Activated CD8-positive, alpha-beta T cell treated with anti-CD3 and anti-CD28 coated beads for 36 hours (primary cell): ENCODE data around the gene MCC. TPM values are rescaled to one million over a fixed set of nuclear protein-coding genes. Genes with fewer than 3 reads are reported as not detected.

Experiments used
- ATAC-seq: fragments of 200-7000 bp; cut with Tn5 transposase; one replicate; pipeline ENCODE4 v1.10.0; 2021; ENCODE audit warnings: mild to moderate bottlenecking, moderate library complexity
- CTCF ChIA-PET: fragments of 350-600 bp; sonication (Branson Sonifier 250); formaldehyde crosslinking; loops from one replicate; lab custom pipeline; 2021; ENCODE audit warnings: antibody characterized with exemption; lab: Charles Lee
- POLR2A ChIA-PET: fragments of 350-600 bp; sonication (Branson Sonifier 250); formaldehyde crosslinking; loops from one replicate; lab custom pipeline; 2021; ENCODE audit warnings: antibody characterized with exemption; lab: Charles Lee
- DNase-seq: peaks from one replicate; pipeline ENCODE4 v3.0.0-alpha.2; 2020
- H3K27ac Mint-ChIP-seq: one replicate; pipeline ENCODE4 v1.8.0; 2021; ENCODE audit warnings: mild to moderate bottlenecking, mixed read lengths
- H3K27me3 Mint-ChIP-seq: one replicate; pipeline ENCODE4 v1.8.0; 2021; ENCODE audit warnings: mixed read lengths
- H3K36me3 Mint-ChIP-seq: one replicate; pipeline ENCODE4 v1.8.0; 2021; ENCODE audit warnings: low read depth, mixed read lengths
- H3K4me1 Mint-ChIP-seq: one replicate; pipeline ENCODE4 v1.8.0; 2021; ENCODE audit warnings: low read depth, mixed read lengths
- H3K4me3 Mint-ChIP-seq: one replicate; pipeline ENCODE4 v1.8.0; 2021; ENCODE audit warnings: mild to moderate bottlenecking, moderate library complexity, mixed read lengths
- H3K9me3 Mint-ChIP-seq: one replicate; pipeline ENCODE4 v1.8.0; 2021; ENCODE audit warnings: mixed read lengths
- intact Hi-C: fragments of 100-400 bp; cut with micrococcal nuclease; formaldehyde crosslinking; loops from one replicate; pipeline ENCODE4 v1.10.0; 2022
- total RNA-seq, 2 experiments: library from RNA; stranded (reverse); gene quantifications; one replicate each; pipeline ENCODE4 v1.2.3, GENCODE V29; 2021
- TF ChIP-seq, protein P1 (sequence below): fragments of 200-600 bp; IDR thresholded peaks from one replicate; pipeline ENCODE4 v1.8.0; 2022; ENCODE audit warnings: antibody characterized with exemption, mild to moderate bottlenecking

The MCC gene
- total RNA-seq, 2 experiments from 2014 or later: 4.9 to 5.4 TPM

DNA sequence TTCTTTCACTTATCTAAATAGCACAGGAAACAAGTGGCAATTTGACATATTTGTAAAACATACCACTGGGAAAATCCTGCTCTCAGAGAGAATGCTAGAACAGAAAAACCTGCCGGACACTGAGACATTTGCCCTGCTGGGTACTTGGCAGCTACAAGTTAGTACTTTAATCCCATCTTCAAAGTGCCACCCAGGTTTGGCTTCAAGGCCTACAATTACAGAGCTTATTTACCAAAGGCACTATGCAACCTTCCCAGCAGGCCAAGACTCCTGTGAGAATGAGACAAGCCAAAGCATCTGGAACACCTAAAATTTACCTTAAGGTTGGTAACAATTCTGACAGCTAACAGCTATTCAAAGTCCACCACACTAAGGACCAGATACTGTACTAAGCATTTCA lies 131.8 kb downstream of the MCC start:
- intact Hi-C loops: no loop called here
- ATAC-seq: no peak
- TF ChIP-seq, protein P1, sequence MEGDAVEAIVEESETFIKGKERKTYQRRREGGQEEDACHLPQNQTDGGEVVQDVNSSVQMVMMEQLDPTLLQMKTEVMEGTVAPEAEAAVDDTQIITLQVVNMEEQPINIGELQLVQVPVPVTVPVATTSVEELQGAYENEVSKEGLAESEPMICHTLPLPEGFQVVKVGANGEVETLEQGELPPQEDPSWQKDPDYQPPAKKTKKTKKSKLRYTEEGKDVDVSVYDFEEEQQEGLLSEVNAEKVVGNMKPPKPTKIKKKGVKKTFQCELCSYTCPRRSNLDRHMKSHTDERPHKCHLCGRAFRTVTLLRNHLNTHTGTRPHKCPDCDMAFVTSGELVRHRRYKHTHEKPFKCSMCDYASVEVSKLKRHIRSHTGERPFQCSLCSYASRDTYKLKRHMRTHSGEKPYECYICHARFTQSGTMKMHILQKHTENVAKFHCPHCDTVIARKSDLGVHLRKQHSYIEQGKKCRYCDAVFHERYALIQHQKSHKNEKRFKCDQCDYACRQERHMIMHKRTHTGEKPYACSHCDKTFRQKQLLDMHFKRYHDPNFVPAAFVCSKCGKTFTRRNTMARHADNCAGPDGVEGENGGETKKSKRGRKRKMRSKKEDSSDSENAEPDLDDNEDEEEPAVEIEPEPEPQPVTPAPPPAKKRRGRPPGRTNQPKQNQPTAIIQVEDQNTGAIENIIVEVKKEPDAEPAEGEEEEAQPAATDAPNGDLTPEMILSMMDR: no peak
- ChIA-PET CTCF (interaction anchor here (1.2 kb wide), 1 partner anchor 23 kb away, joined by 4 read pairs; no protein-coding TSS in a partner anchor), POLR2A (no interaction called here)
- H3K27me3 Mint-ChIP-seq: peaks cover 4% of the 10 kb centered on the region
- H3K4me1 Mint-ChIP-seq: no peaks in the 10 kb centered on the region
- DNase-seq: no peak
- H3K36me3 Mint-ChIP-seq: no peaks in the 10 kb centered on the region
- H3K27ac Mint-ChIP-seq: no peak overlapping the region
- no peaks in the 10 kb centered on the region for H3K9me3 Mint-ChIP-seq
- no peak overlapping the region for H3K4me3 Mint-ChIP-seq

DNA sequence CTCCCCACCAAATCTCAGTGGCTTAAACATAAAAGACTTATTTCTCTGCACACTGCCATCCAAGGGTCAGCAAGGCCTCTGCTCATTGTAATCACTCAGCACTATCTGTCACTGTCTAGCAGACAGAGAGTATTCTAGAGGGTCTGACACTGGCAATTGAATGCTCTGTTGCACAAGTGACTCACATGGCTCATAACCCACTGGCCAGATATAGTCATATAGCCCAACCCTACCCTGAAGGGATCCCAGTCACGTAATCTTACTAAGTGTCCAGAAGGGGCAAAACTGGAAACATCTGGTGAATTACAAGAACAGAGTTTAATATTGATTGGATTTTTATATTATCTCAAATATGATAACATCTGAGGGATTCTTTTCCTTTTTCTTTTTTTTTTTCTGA lies 134.2 kb downstream of the MCC start:
- no peaks in the 10 kb centered on the region for H3K27me3 Mint-ChIP-seq
- ATAC-seq: peak; percentile 27
- H3K4me3 Mint-ChIP-seq: no peak overlapping the region
- TF ChIP-seq, protein P1: no peak
- DNase-seq: no peak
- no peak overlapping the region for H3K27ac Mint-ChIP-seq
- ChIA-PET CTCF (no interaction called here), POLR2A (no interaction called here)
- no peaks in the 10 kb centered on the region for H3K36me3 Mint-ChIP-seq
- no peaks in the 10 kb centered on the region for H3K9me3 Mint-ChIP-seq
- H3K4me1 Mint-ChIP-seq: no peaks in the 10 kb centered on the region
- intact Hi-C loops: no loop called here

DNA sequence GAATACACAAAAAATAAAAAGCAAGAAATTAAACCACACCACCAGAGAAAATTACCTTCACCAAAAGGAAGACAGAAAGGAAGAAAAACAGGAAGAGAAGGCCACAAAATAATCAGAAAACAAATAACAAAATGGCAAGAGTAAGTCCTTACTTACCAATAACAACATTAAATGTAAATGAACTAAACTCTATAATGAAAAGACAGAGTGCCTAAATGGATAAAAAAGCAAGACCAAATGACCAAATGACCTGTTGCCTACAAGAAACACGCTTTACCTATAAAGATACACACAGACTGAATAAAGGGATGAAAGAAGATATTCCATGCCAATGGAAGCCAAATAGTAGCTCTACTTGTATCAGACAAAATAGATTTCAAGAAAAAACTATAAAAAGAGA lies 140.7 kb downstream of the MCC start:
- ChIA-PET CTCF (no interaction called here), POLR2A (no interaction called here)
- H3K4me3 Mint-ChIP-seq: no peak overlapping the region
- no peaks in the 10 kb centered on the region for H3K4me1 Mint-ChIP-seq
- intact Hi-C loops: no loop called here
- no peaks in the 10 kb centered on the region for H3K9me3 Mint-ChIP-seq
- H3K27me3 Mint-ChIP-seq: peaks cover 3% of the 10 kb centered on the region
- ATAC-seq (no peak), DNase-seq (no peak)
- TF ChIP-seq, protein P1: no peak
- no peaks in the 10 kb centered on the region for H3K36me3 Mint-ChIP-seq
- no peak overlapping the region for H3K27ac Mint-ChIP-seq

DNA sequence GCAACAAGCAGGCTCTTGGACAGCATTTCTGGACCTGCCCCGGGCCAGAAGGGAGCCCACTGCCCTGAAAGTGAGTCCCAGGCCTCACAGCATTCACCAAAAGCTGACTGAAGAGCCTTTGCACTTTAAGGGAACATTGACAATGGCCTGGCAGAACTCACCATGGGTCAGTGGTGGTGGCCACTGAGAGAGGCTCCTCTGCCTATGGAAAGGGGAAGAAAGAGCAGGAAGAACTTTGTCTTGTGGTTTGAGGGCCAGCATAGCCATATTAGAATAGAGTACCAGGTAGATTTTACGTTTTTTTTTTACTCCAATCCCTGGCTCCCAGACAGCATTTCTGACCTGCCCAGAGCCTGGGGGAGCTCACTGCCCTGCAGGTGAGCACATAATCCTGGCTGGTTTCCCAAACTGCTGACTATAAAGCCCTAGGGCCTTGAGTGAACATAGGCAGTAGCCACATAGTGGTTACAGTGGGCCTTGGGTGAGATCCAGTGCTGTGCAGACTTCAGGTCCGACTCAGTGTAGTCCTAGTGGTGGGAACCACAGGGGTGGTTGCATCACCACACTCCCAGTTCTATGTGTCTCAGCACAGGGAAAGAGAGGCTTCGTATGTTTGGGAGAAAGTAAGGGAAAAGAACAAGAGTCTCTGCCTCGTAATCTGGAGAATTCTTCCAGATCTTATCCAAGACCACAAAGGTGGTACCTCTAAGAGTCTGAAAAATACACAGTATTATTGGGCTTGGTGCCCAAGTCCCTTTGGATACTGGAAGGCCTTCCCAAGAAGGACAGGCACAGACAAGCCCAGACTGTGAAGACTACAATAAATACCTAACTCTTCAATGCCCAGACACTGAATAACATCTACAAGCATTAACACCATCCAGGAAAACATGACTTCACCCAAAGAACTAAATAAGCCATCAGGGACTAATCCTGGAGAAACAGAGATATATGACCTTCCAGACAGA lies 143.0 kb downstream of the MCC start:
- Mint-ChIP-seq H3K4me1 (no peaks in the 10 kb centered on the region), H3K27me3 (peaks cover 6% of the 10 kb centered on the region), H3K9me3 (no peaks in the 10 kb centered on the region), H3K27ac (no peak overlapping the region), H3K36me3 (no peaks in the 10 kb centered on the region), H3K4me3 (no peak overlapping the region)
- CTCF ChIA-PET: no interaction called here
- intact Hi-C loops: no loop called here
- DNase-seq (no peak), ATAC-seq (no peak)
- POLR2A ChIA-PET: no interaction called here
- TF ChIP-seq, protein P1: no peak

DNA sequence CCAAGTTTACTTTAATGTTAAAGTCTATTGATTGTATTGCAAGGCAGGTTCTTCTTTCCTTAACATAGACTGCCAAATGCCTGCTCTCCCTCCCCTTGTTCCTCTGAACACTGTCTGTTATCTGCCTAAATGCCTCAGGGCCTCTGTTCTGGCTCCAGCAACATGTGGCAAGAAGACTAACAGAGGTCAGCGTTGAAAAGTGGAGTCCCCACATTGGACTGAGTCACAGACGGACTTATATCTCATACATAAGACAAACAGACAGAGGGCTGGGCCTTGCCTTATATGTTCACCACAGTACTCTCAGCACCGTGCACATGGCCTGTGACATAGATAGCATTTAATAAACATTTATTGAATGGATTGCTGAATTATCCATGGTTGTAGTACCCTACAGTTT lies 144.9 kb downstream of the MCC start:
- Mint-ChIP-seq H3K9me3 (no peaks in the 10 kb centered on the region), H3K36me3 (no peaks in the 10 kb centered on the region), H3K4me1 (no peaks in the 10 kb centered on the region), H3K4me3 (no peak overlapping the region), H3K27me3 (peaks cover 6% of the 10 kb centered on the region), H3K27ac (no peak overlapping the region)
- POLR2A ChIA-PET: no interaction called here
- CTCF ChIA-PET: no interaction called here
- DNase-seq (no peak), ATAC-seq (no peak)
- TF ChIP-seq, protein P1: no peak
- intact Hi-C loops: no loop called here
